BLaER1 (cell line): ENCODE results near the gene IYD.

Experiments
- H3K27ac ChIP-seq: shearing (Covaris generic); formaldehyde crosslinking; 2 replicates; pipeline ENCODE4 v1.8.1; 2022
- H3K27me3 ChIP-seq: shearing (Covaris generic); formaldehyde crosslinking; 2 replicates; pipeline ENCODE4 v1.8.1; 2022
- H3K36me3 ChIP-seq: shearing (Covaris generic); formaldehyde crosslinking; 2 replicates; pipeline ENCODE4 v1.8.1; 2022
- H3K4me1 ChIP-seq: shearing (Covaris generic); formaldehyde crosslinking; 2 replicates; pipeline ENCODE4 v1.8.1; 2022
- H3K4me2 ChIP-seq: shearing (Covaris generic); formaldehyde crosslinking; 2 replicates; pipeline ENCODE4 v1.8.1; 2022
- H3K4me3 ChIP-seq: shearing (Covaris generic); formaldehyde crosslinking; 2 replicates; pipeline ENCODE4 v1.8.1; 2022
- H3K9ac ChIP-seq: shearing (Covaris generic); formaldehyde crosslinking; 2 replicates; pipeline ENCODE4 v1.8.1; 2022
- H3K9me3 ChIP-seq: shearing (Covaris generic); formaldehyde crosslinking; 2 replicates; pipeline ENCODE4 v1.8.1; 2022
- H4K20me1 ChIP-seq: shearing (Covaris generic); formaldehyde crosslinking; 2 replicates; pipeline ENCODE4 v1.8.1; 2022
- Cebpa-rat ChIP-seq: shearing (Covaris generic); IDR thresholded peaks from 2 replicates; pipeline ENCODE4 v1.8.1; 2022

IYD gene

GRCh38 chr6:150392452-150393220, 23.8 kb downstream of the IYD start:
- H3K36me3 ChIP-seq: no peaks in the 10 kb centered on the region
- no peak overlapping the region for H3K4me3 ChIP-seq
- no peaks in the 10 kb centered on the region for H4K20me1 ChIP-seq
- no peak overlapping the region for H3K9ac ChIP-seq
- TF ChIP-seq Cebpa-rat: no peak
- no peaks in the 10 kb centered on the region for H3K27me3 ChIP-seq
- H3K4me2 ChIP-seq: no peak overlapping the region
- H3K9me3 ChIP-seq: no peaks in the 10 kb centered on the region
- H3K4me1 ChIP-seq: no peaks in the 10 kb centered on the region
- no peak overlapping the region for H3K27ac ChIP-seq

- Histone ChIP-seq H3K27ac (no peak overlapping the region), H4K20me1 (no peaks in the 10 kb centered on the region), H3K4me2 (no peak overlapping the region), H3K4me1 (no peaks in the 10 kb centered on the region), H3K27me3 (no peaks in the 10 kb centered on the region), H3K9me3 (no peaks in the 10 kb centered on the region), H3K36me3 (no peaks in the 10 kb centered on the region), H3K9ac (no peak overlapping the region), H3K4me3 (no peak overlapping the region)
- no peak for TF ChIP-seq Cebpa-rat
Measured at GRCh38 chr6:150394053-150394898, 25.5 kb downstream of the IYD start.

DNA sequence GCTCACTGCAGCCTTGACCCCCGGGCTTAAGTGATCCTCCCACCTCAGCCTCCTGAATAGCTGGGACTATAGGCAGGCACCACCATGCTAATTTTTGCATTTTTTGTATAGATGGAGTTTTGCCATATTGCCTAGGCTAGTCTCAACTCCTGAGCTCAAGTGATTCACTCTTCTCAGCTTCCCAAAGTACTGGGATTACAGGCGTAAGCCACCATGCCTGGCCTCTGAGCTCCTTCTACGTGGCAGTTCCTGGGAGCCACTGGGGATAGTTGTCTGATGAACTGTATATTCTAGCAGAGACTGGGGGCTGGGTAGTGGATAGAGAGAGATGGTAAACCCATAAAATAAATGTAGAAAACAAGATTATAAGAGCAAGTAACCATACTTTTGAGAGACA, 26.1 kb downstream of the IYD start:
- no peak overlapping the region for H3K27ac ChIP-seq
- TF ChIP-seq Cebpa-rat: no peak

GRCh38 chr6:150395388-150396009, 26.7 kb downstream of the IYD start:
- no peaks in the 10 kb centered on the region for H3K36me3 ChIP-seq
- H3K4me1 ChIP-seq: no peaks in the 10 kb centered on the region
- no peak overlapping the region for H3K4me2 ChIP-seq
- H3K9ac ChIP-seq: no peak overlapping the region
- TF ChIP-seq Cebpa-rat: no peak
- H3K27me3 ChIP-seq: no peaks in the 10 kb centered on the region
- no peaks in the 10 kb centered on the region for H3K9me3 ChIP-seq
- no peak overlapping the region for H3K4me3 ChIP-seq
- H4K20me1 ChIP-seq: no peaks in the 10 kb centered on the region
- H3K27ac ChIP-seq: no peak overlapping the region

More for the DNA sequence above, 26.1 kb downstream of the IYD start:
- no peaks in the 10 kb centered on the region for H3K4me1 ChIP-seq
- H3K9ac ChIP-seq: no peak overlapping the region
- no peaks in the 10 kb centered on the region for H3K36me3 ChIP-seq
- no peak overlapping the region for H3K4me2 ChIP-seq
- H3K4me3 ChIP-seq: no peak overlapping the region
- no peaks in the 10 kb centered on the region for H3K9me3 ChIP-seq
- H4K20me1 ChIP-seq: no peaks in the 10 kb centered on the region
- H3K27me3 ChIP-seq: no peaks in the 10 kb centered on the region

DNA sequence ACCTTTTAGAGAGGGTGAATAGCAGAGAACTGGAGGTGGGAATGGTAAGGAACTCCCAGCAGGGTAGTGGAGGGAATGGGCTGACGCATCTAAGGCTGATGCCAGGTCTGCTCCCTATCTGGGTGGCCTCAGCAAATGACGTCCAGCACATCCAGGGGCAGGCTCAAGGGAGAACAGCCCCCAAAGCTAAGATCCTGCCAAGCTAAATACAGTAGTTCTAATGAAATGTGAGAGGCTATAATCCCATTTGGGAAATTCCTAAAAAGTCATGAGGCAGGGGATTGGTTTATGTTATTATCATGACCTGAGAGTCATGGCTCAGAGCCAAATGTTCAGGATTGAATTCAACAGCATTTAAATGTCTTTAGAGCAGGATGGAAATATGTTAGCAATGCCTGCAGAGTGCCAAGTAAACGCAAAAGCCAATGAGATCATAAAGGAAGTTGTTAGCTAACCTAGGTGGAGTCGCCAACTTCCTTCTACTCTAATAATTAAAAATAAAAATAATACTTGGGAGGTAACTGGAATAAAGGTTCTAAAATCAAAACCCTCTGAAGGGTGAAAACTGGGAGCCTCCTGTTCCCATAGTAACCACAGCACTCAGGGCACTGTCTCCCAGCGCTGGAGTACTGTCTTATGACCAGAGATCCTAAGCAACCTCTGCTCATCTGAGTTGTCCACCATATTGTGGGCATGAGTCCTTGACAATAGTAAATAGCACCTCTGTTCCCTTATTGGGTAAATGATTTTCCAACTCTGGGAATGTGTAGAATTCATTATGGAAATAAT, 34.8 kb downstream of the IYD start:
- Histone ChIP-seq H3K4me2 (no peak overlapping the region), H3K4me1 (no peaks in the 10 kb centered on the region), H3K9ac (no peak overlapping the region), H3K27me3 (no peaks in the 10 kb centered on the region), H3K27ac (no peak overlapping the region), H3K36me3 (no peaks in the 10 kb centered on the region), H4K20me1 (no peaks in the 10 kb centered on the region), H3K4me3 (no peak overlapping the region), H3K9me3 (peaks cover 11% of the 10 kb centered on the region)
- no peak for TF ChIP-seq Cebpa-rat

DNA sequence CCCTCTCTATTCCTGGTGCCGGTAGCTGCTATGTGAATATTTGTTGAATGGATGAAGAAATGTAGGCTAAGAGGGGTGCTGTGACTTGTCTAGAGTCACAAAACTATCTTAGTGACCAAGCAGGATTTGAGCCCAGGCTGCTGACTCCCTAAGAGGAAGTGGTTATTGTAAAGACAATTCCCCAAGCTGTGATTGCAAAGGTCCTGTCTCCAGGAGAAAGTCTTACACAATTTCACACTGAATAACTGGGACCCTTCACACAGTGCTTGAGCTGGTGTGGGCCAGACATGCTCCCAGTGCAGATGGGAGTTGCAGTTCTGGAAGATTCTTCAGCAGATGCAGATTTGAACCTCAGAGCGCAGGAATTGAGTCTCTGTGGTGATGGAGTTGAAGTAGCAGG, 38.1 kb downstream of the IYD start:
- TF ChIP-seq Cebpa-rat: no peak
- Histone ChIP-seq H3K27me3 (no peaks in the 10 kb centered on the region), H3K36me3 (no peaks in the 10 kb centered on the region), H4K20me1 (no peaks in the 10 kb centered on the region), H3K9ac (no peak overlapping the region), H3K4me3 (no peak overlapping the region), H3K4me1 (peaks cover 11% of the 10 kb centered on the region), H3K9me3 (peaks cover 11% of the 10 kb centered on the region), H3K4me2 (no peak overlapping the region), H3K27ac (no peak overlapping the region)

- Histone ChIP-seq H3K27me3 (no peaks in the 10 kb centered on the region), H4K20me1 (no peaks in the 10 kb centered on the region), H3K27ac (no peak overlapping the region), H3K9ac (no peak overlapping the region), H3K4me3 (no peak overlapping the region), H3K36me3 (no peaks in the 10 kb centered on the region), H3K4me2 (no peak overlapping the region), H3K9me3 (peaks cover 14% of the 10 kb centered on the region), H3K4me1 (peaks cover 11% of the 10 kb centered on the region)
- no peak for TF ChIP-seq Cebpa-rat
Measured at GRCh38 chr6:150408842-150409241, 40.0 kb downstream of the IYD start.

DNA sequence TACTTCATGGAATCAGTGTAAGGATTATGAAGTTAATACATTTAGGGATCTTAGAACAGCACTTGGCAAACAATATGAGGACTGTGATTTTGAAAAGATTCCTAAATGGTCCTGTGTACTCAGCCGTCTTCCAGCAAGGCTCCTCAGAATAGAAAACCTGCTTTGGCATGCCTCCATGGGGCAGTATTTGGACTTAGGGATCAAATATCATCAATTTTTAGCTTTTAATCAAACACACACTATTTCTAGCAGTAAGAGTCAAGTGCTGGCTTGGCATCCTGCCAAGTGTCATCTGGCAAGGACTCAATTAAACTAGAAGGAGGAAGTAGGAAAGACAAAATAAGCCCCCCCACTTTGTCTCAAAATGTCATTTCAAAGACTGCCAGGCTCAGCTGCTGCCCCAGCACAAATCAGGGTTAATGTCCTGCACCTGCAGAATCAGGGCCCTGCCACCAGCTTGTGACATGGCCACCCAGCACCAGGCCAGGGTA, 40.8 kb downstream of the IYD start:
- H3K36me3 ChIP-seq: no peaks in the 10 kb centered on the region
- no peaks in the 10 kb centered on the region for H4K20me1 ChIP-seq
- H3K27ac ChIP-seq: no peak overlapping the region
- H3K9ac ChIP-seq: no peak overlapping the region
- peak overlapping the region; percentile 60 for H3K4me2 ChIP-seq
- no peak for TF ChIP-seq Cebpa-rat
- H3K4me3 ChIP-seq: no peak overlapping the region
- no peaks in the 10 kb centered on the region for H3K27me3 ChIP-seq
- peaks cover 14% of the 10 kb centered on the region for H3K9me3 ChIP-seq
- peaks cover 11% of the 10 kb centered on the region for H3K4me1 ChIP-seq

GRCh38 chr6:150410399-150410798, 41.6 kb downstream of the IYD start:
- H3K27me3 ChIP-seq: no peaks in the 10 kb centered on the region
- H3K4me3 ChIP-seq: no peak overlapping the region
- H3K27ac ChIP-seq: no peak overlapping the region
- no peak for TF ChIP-seq Cebpa-rat
- peaks cover 9% of the 10 kb centered on the region; the same call in 1 of the 2 replicates for H3K9me3 ChIP-seq
- H4K20me1 ChIP-seq: no peaks in the 10 kb centered on the region
- H3K4me2 ChIP-seq: no peak overlapping the region
- no peaks in the 10 kb centered on the region for H3K36me3 ChIP-seq
- no peak overlapping the region for H3K9ac ChIP-seq
- H3K4me1 ChIP-seq: peaks cover 11% of the 10 kb centered on the region
